ENCODE results near the gene PRKAG2.
"Not testable (repeated sequence)": the region's sequence is repeated elsewhere in the genome, so short reads cannot be mapped to it uniquely, and the experiment has no call there.

PRKAG2 gene

GRCh38 chr7:151833213-151833651, 43.7 kb downstream of the PRKAG2 start:
- no peak for DNase-seq

- no peak for DNase-seq
Measured at GRCh38 chr7:151832656-151833055, 44.3 kb downstream of the PRKAG2 start.

GRCh38 chr7:151832138-151832537, 44.8 kb downstream of the PRKAG2 start:
- DNase-seq: no peak

- DNase-seq: no peak
Measured at GRCh38 chr7:151831606-151832005, 45.3 kb downstream of the PRKAG2 start.

- DNase-seq: no peak
Measured at GRCh38 chr7:151830121-151830830, 46.6 kb downstream of the PRKAG2 start.

- DNase-seq: no peak
Measured at GRCh38 chr7:151829707-151830106, 47.2 kb downstream of the PRKAG2 start.

GRCh38 chr7:151827620-151828019, 49.3 kb downstream of the PRKAG2 start:
- no peak for DNase-seq

GRCh38 chr7:151826316-151826715, 50.6 kb downstream of the PRKAG2 start:
- not testable (repeated sequence) for DNase-seq

- DNase-seq: no peak
Measured at GRCh38 chr7:151825721-151826120, 51.2 kb downstream of the PRKAG2 start.

GRCh38 chr7:151824373-151824933, 52.5 kb downstream of the PRKAG2 start:
- no peak for DNase-seq

- DNase-seq: no peak
Measured at GRCh38 chr7:151823566-151824372, 53.1 kb downstream of the PRKAG2 start.

GRCh38 chr7:151822541-151823181, 54.3 kb downstream of the PRKAG2 start:
- DNase-seq: no peak

GRCh38 chr7:151821806-151822540, 54.9 kb downstream of the PRKAG2 start:
- no peak for DNase-seq

GRCh38 chr7:151821226-151821625, 55.7 kb downstream of the PRKAG2 start:
- peak in 1 of 14 donors; percentile 38 for DNase-seq

GRCh38 chr7:151820491-151821105, 56.3 kb downstream of the PRKAG2 start:
- no peak for DNase-seq

- no peak for DNase-seq
Measured at GRCh38 chr7:151819866-151820265, 57.0 kb downstream of the PRKAG2 start.

GRCh38 chr7:151818674-151819519, 58.0 kb downstream of the PRKAG2 start:
- no peak for DNase-seq

GRCh38 chr7:151817981-151818673, 58.8 kb downstream of the PRKAG2 start:
- no peak for DNase-seq

- DNase-seq: no peak
Measured at GRCh38 chr7:151817315-151817690, 59.6 kb downstream of the PRKAG2 start.
